Type B pancreatic cell (in vitro differentiated cells): Measurements from ENCODE around the gene HLA-G. TPM values are rescaled to one million over a fixed set of nuclear protein-coding genes. Genes with fewer than 3 reads are reported as not detected.
"Not testable (repeated sequence)": the region's sequence is repeated elsewhere in the genome, so short reads cannot be mapped to it uniquely, and the experiment has no call there.

ENCODE experiments used
- DNase-seq: peaks from one replicate; pipeline ENCODE4 v3.0.0; 2021; ENCODE audit warnings: mixed read lengths; ENCODE audit not compliant: unreplicated experiment; ENCODE audit errors: extremely low spot score
- H3K27ac Mint-ChIP-seq: 2 replicates; pipeline ENCODE4 v1.8.0; 2021; ENCODE audit warnings: mild to moderate bottlenecking, mixed read lengths
- H3K27me3 Mint-ChIP-seq: 2 replicates; pipeline ENCODE4 v1.8.0; 2021; ENCODE audit warnings: mixed read lengths
- H3K36me3 Mint-ChIP-seq: 2 replicates; pipeline ENCODE4 v1.8.0; 2021; ENCODE audit warnings: mixed read lengths
- H3K4me1 Mint-ChIP-seq: one replicate; pipeline ENCODE4 v1.8.0; 2021; ENCODE audit warnings: mixed read lengths; ENCODE audit not compliant: unreplicated experiment
- H3K4me3 Mint-ChIP-seq: 2 replicates; pipeline ENCODE4 v1.8.0; 2021; ENCODE audit warnings: mild to moderate bottlenecking, mixed read lengths
- H3K9me3 Mint-ChIP-seq: 2 replicates; pipeline ENCODE4 v1.8.0; 2021; ENCODE audit warnings: mixed read lengths
- CTCF ChIP-seq: fragments of 200-600 bp; sonication (generic); conservative IDR thresholded peaks from 2 replicates; pipeline ENCODE4 v1.5.0; 2021; ENCODE audit warnings: antibody characterized with exemption, mild to moderate bottlenecking
- long read RNA-seq: library from polyadenylated mRNA; unstranded; transcript quantifications from one replicate; pipeline ENCODE4 v2.0.0, GENCODE V29; 2020
- total RNA-seq: library from RNA; stranded (reverse); gene quantifications from 2 replicates; pipeline ENCODE4 v1.2.1, GENCODE V29; 2021; ENCODE audit warnings: low replicate concordance

The HLA-G gene
- total RNA-seq: 4.6 and 8.3 TPM in 2 replicates
- long read RNA-seq, transcript HLA-G-201 (7 exons, 1,427 nt): major isoform, 10 of 15 reads
- long read RNA-seq, partial matches to known transcripts: 1 of 15 reads
- long read RNA-seq, other reads (novel, unspliced or antisense): 4 of 15 reads

DNA sequence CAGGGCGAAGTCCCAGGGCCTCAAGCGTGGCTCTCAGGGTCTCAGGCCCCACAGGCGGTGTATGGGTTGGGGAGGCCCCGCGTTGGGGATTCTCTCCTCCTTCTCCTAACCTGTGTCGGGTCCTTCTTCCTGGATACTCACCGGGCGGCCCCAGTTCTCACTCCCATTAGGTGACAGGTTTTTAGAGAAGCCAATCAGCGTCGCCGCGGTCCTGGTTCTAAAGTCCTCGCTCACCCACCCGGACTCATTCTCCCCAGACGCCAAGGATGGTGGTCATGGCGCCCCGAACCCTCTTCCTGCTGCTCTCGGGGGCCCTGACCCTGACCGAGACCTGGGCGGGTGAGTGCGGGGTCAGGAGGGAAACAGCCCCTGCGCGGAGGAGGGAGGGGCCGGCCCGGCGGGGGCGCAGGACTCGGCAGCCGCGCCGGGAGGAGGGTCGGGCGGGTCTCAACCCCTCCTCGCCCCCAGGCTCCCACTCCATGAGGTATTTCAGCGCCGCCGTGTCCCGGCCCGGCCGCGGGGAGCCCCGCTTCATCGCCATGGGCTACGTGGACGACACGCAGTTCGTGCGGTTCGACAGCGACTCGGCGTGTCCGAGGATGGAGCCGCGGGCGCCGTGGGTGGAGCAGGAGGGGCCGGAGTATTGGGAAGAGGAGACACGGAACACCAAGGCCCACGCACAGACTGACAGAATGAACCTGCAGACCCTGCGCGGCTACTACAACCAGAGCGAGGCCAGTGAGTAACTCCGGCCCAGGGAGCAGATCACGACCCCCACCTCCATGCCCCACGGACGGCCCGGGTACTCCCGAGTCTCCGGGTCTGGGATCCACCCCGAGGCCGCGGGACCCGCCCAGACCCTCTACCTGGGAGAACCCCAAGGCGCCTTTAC lies at the start of gene HLA-G:
HLA-G (plus strand) TSS at position 247 of the 892 bp plus-strand sequence; CDS start at position 267, 20 bp downstream.
- no peak within 1 kb of the TSS for H3K27ac Mint-ChIP-seq
- no peak for DNase-seq
- peaks cover 4% of the 10 kb centered on the region for H3K9me3 Mint-ChIP-seq
- peaks cover 6% of the 10 kb centered on the region for H3K36me3 Mint-ChIP-seq
- TF ChIP-seq CTCF: no peak
- peaks cover 94% of the 10 kb centered on the region for H3K27me3 Mint-ChIP-seq
- H3K4me1 Mint-ChIP-seq: no peaks in the 10 kb centered on the region
- H3K4me3 Mint-ChIP-seq: peak within 1 kb of the TSS; percentile 61

DNA sequence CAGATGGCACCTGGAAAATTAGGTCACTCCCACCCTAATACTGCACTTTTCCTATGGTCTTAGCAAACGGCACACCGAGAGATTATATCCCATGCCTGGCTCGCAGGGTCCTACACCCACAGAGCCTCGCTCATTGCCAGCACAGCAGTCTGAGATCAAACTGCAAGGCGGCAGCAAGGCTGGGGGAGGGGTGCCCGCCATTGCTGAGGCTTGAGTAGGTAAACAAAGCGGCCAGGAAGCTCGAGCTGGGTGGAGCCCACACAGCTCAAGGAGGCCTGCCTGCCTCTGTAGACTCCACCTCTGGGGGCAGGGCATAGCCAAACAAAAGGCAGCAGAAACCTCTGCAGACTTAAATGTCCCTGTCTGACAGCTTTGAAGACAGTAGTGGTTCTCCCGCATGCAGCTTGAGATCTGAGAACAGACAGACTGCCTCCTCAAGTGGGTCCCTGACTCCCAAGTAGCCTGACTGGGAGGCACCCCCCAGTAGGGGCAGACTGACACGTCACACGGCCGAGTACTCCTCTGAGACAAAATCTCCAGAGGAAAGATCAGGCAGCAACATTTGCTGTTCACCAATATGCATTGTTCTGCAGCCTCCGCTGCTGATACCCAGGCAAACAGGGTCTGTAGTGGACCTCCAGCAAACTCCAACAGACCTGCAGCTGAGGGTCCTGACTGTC lies 47.5 kb upstream of the HLA-G start:
- not testable (repeated sequence) for H3K27ac Mint-ChIP-seq, H3K4me1 Mint-ChIP-seq, H3K9me3 Mint-ChIP-seq, H3K4me3 Mint-ChIP-seq, DNase-seq, H3K36me3 Mint-ChIP-seq
- H3K27me3 Mint-ChIP-seq: peaks cover 61% of the 10 kb centered on the region

- Mint-ChIP-seq H3K27ac (no peak overlapping the region), H3K4me3 (no peak overlapping the region), H3K27me3 (peaks cover 76% of the 10 kb centered on the region), H3K4me1 (no peaks in the 10 kb centered on the region), H3K9me3 (no peaks in the 10 kb centered on the region), H3K36me3 (no peaks in the 10 kb centered on the region)
- no peak for DNase-seq
- no peak for TF ChIP-seq CTCF
Observed at GRCh38 chr6:29789176-29789575, 38.4 kb upstream of the HLA-G start.

GRCh38 chr6:29790626-29791025 lies 37.0 kb upstream of the HLA-G start:
- no peaks in the 10 kb centered on the region for H3K36me3 Mint-ChIP-seq
- H3K9me3 Mint-ChIP-seq: no peaks in the 10 kb centered on the region
- H3K27ac Mint-ChIP-seq: peak overlapping the region; percentile 98
- H3K27me3 Mint-ChIP-seq: peaks cover 84% of the 10 kb centered on the region
- no peaks in the 10 kb centered on the region for H3K4me1 Mint-ChIP-seq
- DNase-seq: no peak
- H3K4me3 Mint-ChIP-seq: peak overlapping the region; percentile 83
- TF ChIP-seq CTCF: no peak

GRCh38 chr6:29791162-29791561 lies 36.5 kb upstream of the HLA-G start:
- no peaks in the 10 kb centered on the region for H3K36me3 Mint-ChIP-seq
- H3K27me3 Mint-ChIP-seq: peaks cover 85% of the 10 kb centered on the region
- H3K9me3 Mint-ChIP-seq: no peaks in the 10 kb centered on the region
- H3K27ac Mint-ChIP-seq: peak overlapping the region; percentile 98
- no peak for TF ChIP-seq CTCF
- DNase-seq: no peak
- peak overlapping the region; percentile 80 for H3K4me3 Mint-ChIP-seq
- no peaks in the 10 kb centered on the region for H3K4me1 Mint-ChIP-seq

- Mint-ChIP-seq H3K27ac (peak overlapping the region; percentile 98), H3K27me3 (peaks cover 89% of the 10 kb centered on the region), H3K4me3 (peak overlapping the region; percentile 80), H3K9me3 (no peaks in the 10 kb centered on the region), H3K4me1 (no peaks in the 10 kb centered on the region), H3K36me3 (no peaks in the 10 kb centered on the region)
- DNase-seq: no peak
- no peak for TF ChIP-seq CTCF
Observed at GRCh38 chr6:29791786-29792122, 35.9 kb upstream of the HLA-G start.
